Anterior cingulate cortex (tissue), 58 donors: ENCODE data around the gene TSR3.
A peak's percentile ranks its signal among the peaks of the same experiment; 100 is the strongest.

Experiments
- DNase-seq, 58 donors: peaks; one replicate each; lab custom pipeline; 2025; lab: John Stamatoyannopoulos, UW

The TSR3 gene

GRCh38 chr16:1351582-1352362 is at the start of gene TSR3, which contains the start of gene GNPTG:
Gene TSR3, minus strand, starts transcription at chr16:1351878. Its CDS starts 74 bp downstream, at chr16:1351804.
Gene GNPTG, plus strand, starts transcription at chr16:1351931. Its CDS starts 35 bp downstream, at chr16:1351966.
- DNase-seq: peak in 56 of 58 donors; percentile 10 to 84 (median 68)

- no peak for DNase-seq
Observed at GRCh38 chr16:1401061-1401757, 49.5 kb upstream of the TSR3 start.

- DNase-seq: no peak
Observed at GRCh38 chr16:1398826-1399581, 47.3 kb upstream of the TSR3 start.

GRCh38 chr16:1398351-1398750 is 46.7 kb upstream of the TSR3 start:
- no peak for DNase-seq

- DNase-seq: no peak
Observed at GRCh38 chr16:1397779-1398178, 46.1 kb upstream of the TSR3 start.

GRCh38 chr16:1395444-1396031 is 43.9 kb upstream of the TSR3 start:
- DNase-seq: no peak

GRCh38 chr16:1394367-1394951 is 42.8 kb upstream of the TSR3 start:
- DNase-seq: no peak

- DNase-seq: no peak
Observed at GRCh38 chr16:1393613-1394176, 42.0 kb upstream of the TSR3 start.

GRCh38 chr16:1392826-1393225 is 41.1 kb upstream of the TSR3 start:
- DNase-seq: no peak

- no peak for DNase-seq
Observed at GRCh38 chr16:1390239-1390779, 38.6 kb upstream of the TSR3 start.

- DNase-seq: no peak
Observed at GRCh38 chr16:1389762-1390161, 38.1 kb upstream of the TSR3 start.

- no peak for DNase-seq
Observed at GRCh38 chr16:1387331-1387730, 35.7 kb upstream of the TSR3 start.

GRCh38 chr16:1385232-1385631 is 33.6 kb upstream of the TSR3 start:
- DNase-seq: no peak

- DNase-seq: no peak
Observed at GRCh38 chr16:1383556-1383955, 31.9 kb upstream of the TSR3 start.

GRCh38 chr16:1381612-1382406 is 30.1 kb upstream of the TSR3 start:
- peak in 1 of 58 donors; percentile 19 for DNase-seq

GRCh38 chr16:1380195-1380594 is 28.5 kb upstream of the TSR3 start:
- no peak for DNase-seq

GRCh38 chr16:1379304-1380076 is 27.8 kb upstream of the TSR3 start:
- DNase-seq: peak in 16 of 58 donors; percentile 6 to 60 (median 32)

- DNase-seq: peak in 39 of 58 donors; percentile 3 to 75 (median 28)
Observed at GRCh38 chr16:1378804-1379303, 27.2 kb upstream of the TSR3 start.
